Smooth muscle cell (in vitro differentiated cells): Measurements from ENCODE around the gene MSI2. TPM values are rescaled to one million over a fixed set of nuclear protein-coding genes. Genes with fewer than 3 reads are reported as not detected.
"Not testable (repeated sequence)": the region's sequence is repeated elsewhere in the genome, so short reads cannot be mapped to it uniquely, and the experiment has no call there.

Experiments
- DNase-seq: peaks from one replicate; lab custom pipeline; 2025; ENCODE audit not compliant: unreplicated experiment; lab: John Stamatoyannopoulos, UW
- H2AFZ ChIP-seq: fragments of 200-600 bp; sonication (generic); 2 replicates; pipeline ENCODE4 v1.6.0; 2016; ENCODE audit warnings: antibody characterized with exemption, low read depth, mild to moderate bottlenecking
- H3F3A ChIP-seq: fragments of 200-600 bp; sonication (generic); 2 replicates; pipeline ENCODE4 v1.6.0; 2017; ENCODE audit warnings: antibody characterized with exemption, low read depth
- H3K27ac ChIP-seq: fragments of 200-600 bp; sonication (generic); 2 replicates; pipeline ENCODE4 v1.5.1; 2016; ENCODE audit warnings: low read depth, mild to moderate bottlenecking
- H3K27me3 ChIP-seq: fragments of 200-600 bp; sonication (generic); 2 replicates; pipeline ENCODE4 v1.6.1; 2016; ENCODE audit warnings: low read depth, mild to moderate bottlenecking
- H3K36me3 ChIP-seq: fragments of 200-600 bp; sonication (generic); 2 replicates; pipeline ENCODE4 v1.5.1; 2016; ENCODE audit warnings: low read depth
- H3K4me1 ChIP-seq: fragments of 200-600 bp; sonication (generic); 2 replicates; pipeline ENCODE4 v1.5.1; 2016; ENCODE audit warnings: low read depth
- H3K4me2 ChIP-seq: fragments of 200-600 bp; sonication (generic); 2 replicates; pipeline ENCODE4 v1.6.0; 2016; ENCODE audit warnings: mild to moderate bottlenecking
- H3K4me3 ChIP-seq: fragments of 200-600 bp; sonication (generic); 2 replicates; pipeline ENCODE4 v1.5.1; 2016; ENCODE audit warnings: mild to moderate bottlenecking
- H3K79me2 ChIP-seq: fragments of 200-600 bp; sonication (generic); 2 replicates; pipeline ENCODE4 v1.6.0; 2016; ENCODE audit warnings: low read depth, mild to moderate bottlenecking
- H3K9ac ChIP-seq: fragments of 200-600 bp; sonication (generic); 2 replicates; pipeline ENCODE4 v1.6.0; 2016; ENCODE audit warnings: low read depth
- H3K9me3 ChIP-seq: fragments of 200-600 bp; sonication (generic); replicated peaks from 2 replicates; pipeline ENCODE4 v1.5.1; 2016; ENCODE audit warnings: low read depth
- H4K20me1 ChIP-seq: fragments of 200-600 bp; sonication (generic); 2 replicates; pipeline ENCODE4 v1.6.0; 2016; ENCODE audit warnings: low read depth
- CTCF ChIP-seq: fragments of 200-600 bp; sonication (generic); IDR thresholded peaks from 2 replicates; pipeline ENCODE4 v1.5.1; 2017; ENCODE audit warnings: borderline replicate concordance, mild to moderate bottlenecking, antibody characterized with exemption; ENCODE audit not compliant: insufficient read depth, poor library complexity, severe bottlenecking
- WGBS: methylation state at CpG from one replicate; pipeline ENCODE4 v1.1.7; 2016; ENCODE audit warnings: low lambda C conversion rate; 5-methylcytosine and 5-hydroxymethylcytosine counted together
- polyA plus RNA-seq: library from polyadenylated mRNA; unstranded; fragments of >200 nt; fragmentation: Nextera tagmentation; extraction: Ambion mirVana; gene quantifications from 2 replicates; pipeline ENCODE4 v1.2.1, GENCODE V29; 2016
- total RNA-seq: library from RNA; depleted of rRNA; stranded (reverse); fragments of >200 nt; gene quantifications from 2 replicates; pipeline ENCODE4 v1.2.3, GENCODE V29; 2014

MSI2 gene
- total and polyA plus RNA-seq, 2 experiments from 2014 or later = 5.7 to 36.5 TPM

- no peaks in the 10 kb centered on the region for H3K79me2 ChIP-seq
- no peak overlapping the region for H3K4me3 ChIP-seq
- H3K9me3 ChIP-seq = no peaks in the 10 kb centered on the region
- 98% methylated on average over 6 of the region's 6 CpGs for WGBS
- no peak for TF ChIP-seq CTCF
- no peak overlapping the region for H3K9ac ChIP-seq
- H3K4me2 ChIP-seq = no peak overlapping the region
- no peak overlapping the region for H3K27ac ChIP-seq
- H3K27me3 ChIP-seq = no peaks in the 10 kb centered on the region
- H3K36me3 ChIP-seq = no peaks in the 10 kb centered on the region
- DNase-seq = no peak
- peaks cover 3% of the 10 kb centered on the region for H3F3A ChIP-seq
- H4K20me1 ChIP-seq = peaks cover 6% of the 10 kb centered on the region
- no peak overlapping the region for H2AFZ ChIP-seq
- H3K4me1 ChIP-seq = no peaks in the 10 kb centered on the region
These were observed 239.4 kb downstream of the MSI2 start for GRCh38 chr17:57495771-57496170.

- Histone ChIP-seq H3K27ac (no peak overlapping the region), H3K9ac (no peak overlapping the region), H3K9me3 (no peaks in the 10 kb centered on the region), H3K79me2 (no peaks in the 10 kb centered on the region), H3K27me3 (no peaks in the 10 kb centered on the region), H4K20me1 (peaks cover 10% of the 10 kb centered on the region), H3K36me3 (no peaks in the 10 kb centered on the region), H3K4me3 (no peak overlapping the region), H3K4me1 (no peaks in the 10 kb centered on the region), H2AFZ (no peak overlapping the region), H3K4me2 (no peak overlapping the region), H3F3A (peaks cover 3% of the 10 kb centered on the region)
- 97% methylated on average over 11 of the region's 11 CpGs for WGBS
- DNase-seq = no peak
- no peak for TF ChIP-seq CTCF
These were observed 240.1 kb downstream of the MSI2 start for GRCh38 chr17:57496382-57496781.

- Histone ChIP-seq H3K4me1 (no peaks in the 10 kb centered on the region), H4K20me1 (peaks cover 15% of the 10 kb centered on the region), H3K27ac (no peak overlapping the region), H3K9me3 (no peaks in the 10 kb centered on the region), H3K27me3 (no peaks in the 10 kb centered on the region), H2AFZ (no peak overlapping the region), H3F3A (peaks cover 3% of the 10 kb centered on the region), H3K4me2 (no peak overlapping the region), H3K79me2 (peaks cover 8% of the 10 kb centered on the region), H3K9ac (no peak overlapping the region), H3K36me3 (no peaks in the 10 kb centered on the region), H3K4me3 (no peak overlapping the region)
- WGBS = 95% methylated on average over 7 of the region's 7 CpGs
- DNase-seq = no peak
- TF ChIP-seq CTCF = no peak
These were observed 242.1 kb downstream of the MSI2 start for GRCh38 chr17:57498443-57498842.

- over 99% methylated on average over 3 of the region's 3 CpGs for WGBS
- DNase-seq, H3K36me3 ChIP-seq, H3K4me1 ChIP-seq, H3K27me3 ChIP-seq, H3K9me3 ChIP-seq, H3K9ac ChIP-seq, H2AFZ ChIP-seq, H3F3A ChIP-seq, H3K4me2 ChIP-seq, H3K27ac ChIP-seq, H3K4me3 ChIP-seq: not testable (repeated sequence)
- Histone ChIP-seq H3K79me2 (peaks cover 12% of the 10 kb centered on the region), H4K20me1 (peaks cover 15% of the 10 kb centered on the region)
These were observed 242.9 kb downstream of the MSI2 start for GRCh38 chr17:57499221-57499620.
